Right lung (tissue), 5 donors: Measurements from ENCODE around the gene DIAPH2. TPM values are rescaled to one million over a fixed set of nuclear protein-coding genes. Genes with fewer than 3 reads are reported as not detected.
"Not testable (repeated sequence)": the region's sequence is repeated elsewhere in the genome, so short reads cannot be mapped to it uniquely, and the experiment has no call there.

Source experiments
- DNase-seq, 2 donors: peaks; one replicate each; pipeline ENCODE4 v3.0.0-alpha.2; 2013
- polyA plus RNA-seq, 5 donors: library from polyadenylated mRNA; unstranded; fragments of 120-200 nt; gene quantifications; one replicate each; pipeline versions ENCODE4 v1.2.1 to v1.2.3, GENCODE V29; 2013; ENCODE audit warnings: inconsistent platforms in 1 of 5, low replicate concordance in 1 of 5; ENCODE audit not compliant: insufficient read length in 5 of 5, insufficient read depth in 1 of 5

DIAPH2 gene
- polyA plus RNA-seq, 5 donors, result 9.0 to 18.4 (median 15.7) TPM

DNA sequence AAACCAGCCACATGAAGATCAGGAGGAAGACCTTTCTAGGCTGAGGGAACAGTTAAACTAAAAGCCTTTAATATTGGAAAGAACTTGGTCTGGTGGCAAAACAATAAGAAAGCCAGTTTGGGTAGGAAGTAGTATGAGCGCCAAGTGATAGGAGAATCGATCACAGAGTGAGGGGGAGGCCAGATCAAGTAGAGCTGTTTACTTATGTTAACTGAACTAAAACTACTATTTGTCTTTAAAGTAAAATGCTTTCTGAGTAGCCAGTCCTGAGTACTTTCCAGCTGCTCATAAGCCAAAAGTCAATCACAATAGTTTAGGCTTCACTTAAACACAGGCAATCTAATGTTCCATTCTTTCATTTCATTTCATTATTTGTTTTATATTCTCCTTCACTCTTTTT, 136.3 kb downstream of the DIAPH2 start:
- no peak for DNase-seq

- no peak for DNase-seq
Observed at GRCh38 chrX:96824166-96824565, 139.5 kb downstream of the DIAPH2 start.

DNA sequence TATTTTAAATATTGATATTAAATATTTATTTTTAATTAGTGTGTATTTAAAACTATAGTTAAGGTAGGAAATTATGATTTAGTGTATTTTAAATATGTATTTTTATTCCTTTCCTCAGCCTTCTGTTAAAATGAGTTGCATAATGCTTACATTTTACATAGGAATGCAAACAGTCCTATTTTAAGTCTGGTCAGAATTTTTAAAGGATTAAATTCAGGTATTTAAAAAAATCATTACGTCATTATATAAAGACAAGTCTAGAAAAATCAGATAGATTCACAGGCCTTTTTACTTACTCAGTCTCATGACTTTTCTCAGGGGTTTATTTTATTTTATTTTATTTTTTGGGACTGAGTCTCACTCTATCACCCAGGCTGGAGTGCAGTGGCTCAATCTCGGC, 148.7 kb downstream of the DIAPH2 start:
- DNase-seq, result no peak

GRCh38 chrX:96834137-96834536, 149.5 kb downstream of the DIAPH2 start:
- no peak for DNase-seq

DNA sequence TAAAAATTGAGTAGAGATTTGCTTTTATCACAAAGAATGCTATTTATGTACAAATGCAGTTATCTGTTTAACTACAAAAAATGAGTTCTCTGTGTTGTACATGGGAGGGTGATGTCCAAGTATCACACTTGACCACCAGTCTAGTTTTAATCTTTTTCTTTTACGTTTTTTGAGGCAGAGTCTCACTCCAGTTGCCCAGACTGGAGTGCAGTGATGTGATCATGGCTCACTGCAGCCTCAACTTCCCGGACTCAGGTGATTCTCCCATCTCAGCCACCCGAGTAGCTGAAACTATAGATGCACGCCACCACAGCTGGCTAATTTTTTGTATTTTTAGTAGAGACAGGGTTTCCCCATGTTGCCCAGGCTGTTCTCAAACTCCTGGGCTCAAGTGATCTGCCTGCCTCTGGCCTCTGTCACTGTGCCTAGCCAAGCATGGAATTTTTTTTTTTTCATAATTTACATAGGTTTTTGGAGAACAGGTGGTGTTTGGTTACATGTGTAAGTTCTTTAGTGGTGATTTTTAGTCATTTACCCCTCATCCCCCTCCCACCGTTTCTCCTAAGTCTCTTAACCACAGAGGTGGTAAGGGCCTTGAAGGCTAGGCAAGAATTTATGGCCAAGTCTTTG, 151.1 kb downstream of the DIAPH2 start:
- no peak for DNase-seq

- DNase-seq, result no peak
Observed at GRCh38 chrX:96837808-96838207, 153.2 kb downstream of the DIAPH2 start.

DNA sequence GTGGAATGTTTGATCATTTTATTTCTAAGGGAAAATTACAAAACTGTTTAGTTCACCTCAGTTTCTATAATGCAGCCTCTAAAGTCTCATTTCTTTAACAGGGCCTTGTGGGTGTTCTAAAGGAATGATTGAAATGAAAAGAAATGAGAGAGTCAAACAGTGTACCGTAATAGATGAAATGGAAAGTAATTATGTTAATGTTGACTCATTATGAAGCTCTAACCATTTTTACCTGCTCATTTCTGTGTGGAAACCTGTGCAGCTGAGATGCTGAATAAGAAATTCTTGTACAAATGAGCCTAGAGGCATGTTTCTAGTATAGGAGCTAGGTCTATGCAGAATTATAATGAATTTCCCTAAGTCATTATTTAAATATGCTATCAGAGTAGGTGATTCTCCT, 153.9 kb downstream of the DIAPH2 start:
- no peak for DNase-seq

DNA sequence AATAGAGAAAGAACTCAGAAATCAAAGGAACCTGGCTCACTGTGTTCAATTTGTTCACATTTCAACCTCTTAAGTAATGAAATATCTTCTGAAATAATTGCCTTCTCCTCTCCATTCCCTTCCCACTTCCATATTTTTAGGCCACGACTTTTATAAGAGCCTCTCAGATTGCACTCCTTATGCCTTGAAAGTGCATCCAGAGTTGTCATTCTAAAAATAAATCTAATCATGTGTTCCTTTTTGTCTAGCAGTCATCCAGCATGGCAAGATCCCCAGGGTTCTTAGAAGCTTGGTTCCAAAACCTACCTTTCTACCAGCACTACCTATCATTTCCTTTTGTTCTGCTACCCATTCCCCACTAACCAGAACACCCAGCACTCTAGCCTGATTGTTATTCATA, 156.7 kb downstream of the DIAPH2 start:
- no peak for DNase-seq

GRCh38 chrX:96841866-96842265, 157.2 kb downstream of the DIAPH2 start:
- DNase-seq, result not testable (repeated sequence)

DNA sequence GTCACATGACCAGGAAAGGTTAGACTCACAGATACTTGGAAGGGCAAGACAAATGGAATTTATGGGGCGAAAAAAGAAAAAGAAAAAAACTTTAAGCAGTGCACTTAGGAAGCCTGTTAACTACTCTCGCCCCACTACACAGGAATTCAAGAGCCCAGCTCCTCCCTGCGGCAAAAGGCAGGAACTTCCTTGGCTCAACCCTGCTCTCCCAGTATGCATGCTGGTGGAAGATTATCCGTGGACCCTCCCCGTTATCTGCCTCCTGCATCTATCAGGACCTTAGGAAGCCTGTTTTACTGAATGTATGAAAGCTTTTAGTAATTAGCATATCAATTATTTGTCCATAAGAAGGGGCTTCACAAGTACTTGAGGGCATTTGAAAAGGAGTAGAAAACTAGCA, 158.9 kb downstream of the DIAPH2 start:
- no peak for DNase-seq

- DNase-seq, result no peak
Observed at GRCh38 chrX:96846841-96847240, 162.2 kb downstream of the DIAPH2 start.

GRCh38 chrX:96859422-96859821, 174.8 kb downstream of the DIAPH2 start:
- not testable (repeated sequence) for DNase-seq

DNA sequence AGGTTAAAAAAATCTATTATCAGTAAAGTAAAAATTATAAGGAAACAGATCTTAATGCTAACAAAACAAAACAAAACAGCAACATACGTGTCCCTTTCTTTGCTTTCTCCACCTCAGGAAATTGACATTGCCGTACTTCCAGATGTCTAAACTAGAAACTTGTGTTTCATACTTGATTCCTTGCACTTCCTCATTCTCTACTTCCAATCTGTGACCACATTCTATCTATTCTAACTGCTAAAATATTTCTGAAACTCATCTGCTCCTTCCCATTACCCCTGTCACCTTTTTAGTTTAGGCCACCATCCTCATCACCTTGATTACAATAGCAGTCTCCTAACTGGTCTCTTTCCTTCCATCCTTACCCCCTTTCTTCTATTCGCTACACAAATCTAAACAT, 176.6 kb downstream of the DIAPH2 start:
- no peak for DNase-seq

- DNase-seq, result no peak
Observed at GRCh38 chrX:96861661-96862060, 177.0 kb downstream of the DIAPH2 start.

GRCh38 chrX:96883608-96884007, 199.0 kb downstream of the DIAPH2 start, which contains the start of gene RPA4:
Gene RPA4 (plus strand): TSS chrX:96883908. CDS start chrX:96884311, 403 bp downstream.
- DNase-seq, result no peak

- no peak for DNase-seq
Observed at GRCh38 chrX:96884027-96884426, 199.4 kb downstream of the DIAPH2 start.

DNA sequence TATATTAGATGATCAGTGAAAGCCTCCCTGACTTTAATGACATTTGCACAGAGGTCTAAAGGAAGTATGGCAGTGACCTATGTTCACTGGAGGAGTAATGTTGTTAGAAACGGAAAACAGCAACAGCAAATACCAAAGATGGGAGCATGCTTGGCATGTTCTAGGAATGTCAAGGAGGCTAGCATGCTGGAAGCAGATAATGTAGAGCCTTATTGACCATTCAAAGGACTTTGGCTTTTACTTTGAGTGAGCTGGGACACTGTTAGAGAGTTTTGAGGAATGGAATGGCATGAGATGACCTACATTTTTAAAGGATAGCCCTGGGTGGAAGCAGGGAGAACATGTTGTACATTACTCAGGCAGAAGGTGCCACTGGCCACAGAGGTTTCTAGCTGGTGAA, 205.1 kb downstream of the DIAPH2 start:
- DNase-seq, result no peak

DNA sequence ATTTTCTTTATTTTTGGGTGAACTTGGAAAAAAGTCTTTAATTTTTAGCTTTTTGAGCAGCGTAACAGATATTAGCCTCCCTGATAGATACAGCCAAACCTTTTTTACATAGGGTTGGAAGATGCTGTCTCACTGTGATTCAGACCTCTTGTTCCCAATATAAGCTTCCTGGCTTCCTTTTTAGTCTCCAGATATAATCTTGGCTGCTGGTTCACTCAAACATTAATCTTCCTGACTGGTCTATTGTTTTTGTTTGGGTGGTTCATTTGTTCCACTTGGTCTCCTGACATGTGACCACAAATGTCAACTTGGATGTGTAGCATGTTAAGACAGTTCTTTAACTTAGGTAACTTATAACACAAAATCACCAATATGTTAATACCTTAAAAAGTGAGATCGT, 222.1 kb downstream of the DIAPH2 start:
- DNase-seq, result no peak

- DNase-seq, result peak; percentile 38 to 45
Observed at GRCh38 chrX:96907516-96908272, 223.1 kb downstream of the DIAPH2 start.

- peak; percentile 20 to 35 for DNase-seq
Observed at GRCh38 chrX:96909291-96909690, 224.6 kb downstream of the DIAPH2 start.

- no peak for DNase-seq
Observed at GRCh38 chrX:96918864-96919263, 234.2 kb downstream of the DIAPH2 start.

DNA sequence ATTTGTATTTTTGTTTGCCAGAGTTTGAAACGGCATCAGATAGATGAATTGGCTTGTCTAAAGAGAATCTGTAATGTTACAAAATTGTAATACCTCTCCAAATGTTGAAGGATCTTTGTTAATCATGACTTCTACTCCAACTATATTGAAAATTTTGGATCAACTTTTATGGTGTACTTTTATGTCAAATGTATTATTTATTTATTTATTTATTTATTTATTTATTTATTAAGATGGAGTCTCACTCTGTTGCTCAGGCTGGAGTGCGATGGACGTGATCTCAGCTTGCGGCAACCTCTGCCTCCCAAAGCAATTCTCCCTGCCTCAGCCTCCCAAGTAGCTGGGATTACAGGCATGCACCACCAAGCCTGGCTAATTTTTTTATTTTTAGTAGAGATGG, 235.0 kb downstream of the DIAPH2 start:
- no peak for DNase-seq

GRCh38 chrX:96924581-96924980, 239.9 kb downstream of the DIAPH2 start:
- DNase-seq, result no peak

- no peak for DNase-seq
Observed at GRCh38 chrX:96929036-96929435, 244.4 kb downstream of the DIAPH2 start.
